GM12801 (cell line): ENCODE measurements around the gene MED15.

Experiments used
- CTCF ChIP-seq: IDR thresholded peaks from one replicate; pipeline ENCODE4 v1.5.1; 2011; ENCODE audit warnings: control low read depth; ENCODE audit not compliant: insufficient read length; ENCODE audit errors: extremely low read depth

MED15 gene

GRCh38 chr22:20549232-20549841 is 41.9 kb downstream of the MED15 start:
- no peak for TF ChIP-seq CTCF

DNA sequence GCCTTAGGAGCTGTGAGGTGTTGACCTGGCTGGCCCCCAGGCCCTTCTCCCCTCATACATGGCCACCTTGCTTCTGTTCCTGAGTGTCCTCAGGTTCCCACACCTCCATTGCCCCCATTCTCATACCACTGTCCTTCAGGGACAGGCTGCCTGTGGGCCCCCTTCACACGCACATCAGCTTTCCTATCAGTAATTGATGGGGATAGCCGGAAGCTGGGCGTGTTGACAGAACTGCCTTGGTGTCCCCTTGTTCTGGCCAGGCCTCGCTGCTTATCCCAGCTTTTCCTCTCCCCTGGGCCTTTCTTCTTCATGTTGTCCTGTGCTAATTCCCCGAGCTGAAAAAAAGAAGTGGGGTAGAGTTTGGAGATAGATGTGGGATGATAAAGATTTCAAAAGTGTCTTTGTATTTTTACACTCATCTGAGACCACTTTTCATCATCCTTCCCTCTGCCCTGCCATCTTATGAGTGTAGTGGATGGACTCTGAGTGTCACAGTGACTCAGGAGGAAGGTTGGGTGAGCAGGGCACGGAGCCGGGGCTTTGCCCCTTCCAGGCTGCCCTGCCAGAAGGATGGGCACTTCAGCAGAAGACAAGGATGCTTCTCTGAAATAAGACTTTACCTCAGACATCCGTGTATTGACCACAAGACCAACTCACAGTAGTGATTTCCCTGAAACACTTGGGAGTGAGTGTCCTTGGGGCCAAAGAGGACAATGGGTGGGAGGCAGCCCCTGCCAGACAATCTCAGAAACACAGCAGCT is 42.8 kb downstream of the MED15 start:
- no peak for TF ChIP-seq CTCF

DNA sequence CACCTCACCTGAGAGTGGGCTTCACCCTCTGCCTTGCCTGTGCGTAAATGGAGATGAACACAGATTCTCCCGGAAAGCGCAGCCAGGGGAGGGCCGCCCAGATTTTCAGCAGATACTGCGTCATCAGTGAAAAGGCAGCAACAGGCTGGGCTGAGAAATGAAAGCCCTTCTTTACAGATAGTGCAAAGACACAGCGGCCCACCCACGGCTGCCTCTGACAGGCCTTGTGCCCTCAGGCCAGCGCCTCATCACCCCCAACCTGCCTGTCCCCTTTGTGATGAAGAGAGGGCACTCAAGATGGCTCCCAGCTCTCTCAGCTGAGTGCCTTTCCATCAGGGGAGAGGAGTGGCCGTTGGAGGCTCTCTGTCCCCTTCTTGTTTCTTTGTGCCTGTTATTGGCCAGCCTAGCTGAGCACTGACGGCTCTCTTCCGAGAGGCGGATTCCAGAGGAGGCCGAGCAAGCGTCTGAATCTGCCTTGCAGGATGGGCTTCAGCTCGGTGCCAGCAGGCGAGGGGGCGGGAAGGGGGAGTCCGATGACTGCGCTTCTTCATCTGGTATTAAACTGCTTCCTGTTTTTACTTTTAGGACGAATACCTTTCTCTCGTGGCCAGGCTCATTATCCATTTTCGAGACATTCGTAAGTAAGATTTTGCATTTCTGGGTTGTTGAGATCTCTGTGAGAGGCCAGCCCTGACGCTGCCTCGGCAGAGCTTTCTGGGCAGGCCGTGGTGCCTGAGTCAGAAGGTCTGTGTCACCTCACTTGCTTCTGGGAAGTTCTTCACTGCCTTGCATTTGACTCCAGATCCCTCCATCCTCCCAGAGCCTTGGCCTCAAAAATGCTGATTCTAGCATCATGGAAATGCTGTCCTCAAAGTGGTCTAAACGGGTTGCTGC is 43.7 kb downstream of the MED15 start:
- no peak for TF ChIP-seq CTCF

DNA sequence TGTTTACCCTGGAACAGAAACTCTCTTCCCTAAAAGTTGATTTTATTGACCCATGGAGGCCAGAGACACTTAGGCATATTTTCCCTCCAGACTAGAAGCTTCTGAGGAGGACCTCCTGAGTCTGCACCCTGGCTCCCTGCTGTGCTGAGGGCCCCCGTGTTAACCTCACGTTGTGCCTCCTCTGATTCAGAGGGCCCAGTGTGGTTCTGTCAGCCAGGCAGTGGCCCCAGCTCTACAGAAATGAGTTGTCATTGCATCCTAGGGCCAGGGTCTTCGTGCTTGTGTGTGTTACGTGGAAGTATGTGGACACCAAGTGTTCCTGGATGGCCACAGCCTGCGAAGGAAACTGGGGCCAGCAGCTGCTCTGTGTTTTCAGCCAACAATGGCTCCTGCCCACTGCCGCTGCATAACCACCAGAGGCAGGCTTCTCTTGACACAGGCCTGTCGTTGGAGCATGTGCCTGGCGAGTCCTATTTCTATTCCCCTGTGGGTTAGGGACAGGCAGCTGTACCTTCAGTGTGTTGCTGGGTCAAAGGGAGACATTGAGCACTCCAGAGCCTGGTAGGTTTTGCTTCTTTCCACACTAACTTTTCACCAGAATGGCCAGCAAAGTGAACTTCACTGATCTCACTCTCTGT is 44.5 kb downstream of the MED15 start:
- no peak for TF ChIP-seq CTCF

DNA sequence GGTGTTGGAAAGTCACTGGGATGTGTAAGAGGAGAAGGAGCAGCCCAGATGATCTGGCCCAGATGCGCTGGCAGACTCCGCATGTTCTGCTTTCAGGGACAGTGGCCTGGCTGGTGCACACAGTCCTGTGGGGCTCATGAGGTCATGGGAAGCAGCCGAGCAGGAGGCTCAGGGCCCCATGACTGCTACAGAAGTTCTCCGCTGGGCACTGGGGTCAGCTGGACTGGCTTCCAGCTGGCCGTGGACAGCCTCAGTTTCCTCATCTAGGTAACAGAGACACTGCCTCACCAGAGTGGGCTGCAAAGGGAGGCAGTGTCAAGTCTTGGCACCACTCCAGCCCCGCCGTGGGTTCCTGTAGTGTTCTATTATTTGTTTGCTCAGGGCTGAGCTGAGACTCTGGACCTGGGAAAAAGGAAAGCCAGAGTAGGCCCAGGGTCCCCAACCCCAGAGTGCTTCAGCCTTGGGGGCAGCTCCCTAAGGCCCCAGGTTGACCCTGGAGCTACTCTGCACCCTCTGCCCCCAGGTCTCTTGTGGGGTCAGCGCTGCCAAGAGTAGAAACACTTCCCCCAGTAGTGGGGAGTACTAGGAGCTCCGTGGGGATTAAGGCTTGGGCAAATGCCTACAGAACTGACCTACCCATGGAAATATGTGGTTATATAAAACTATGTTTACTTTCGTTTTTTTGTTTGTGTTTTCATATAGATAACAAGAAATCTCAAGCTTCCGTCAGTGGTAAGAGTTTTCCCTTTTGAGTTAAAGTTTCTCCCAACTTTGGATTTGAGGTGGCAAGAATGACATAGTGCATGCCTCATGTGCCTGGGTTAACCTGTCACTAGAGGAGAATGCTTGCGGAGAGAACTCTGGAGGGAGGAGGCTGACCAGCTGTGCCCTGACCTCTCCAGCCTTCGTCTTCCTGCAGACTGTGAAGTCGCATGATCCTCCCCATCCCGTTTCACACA is 45.3 kb downstream of the MED15 start:
- no peak for TF ChIP-seq CTCF

- TF ChIP-seq CTCF = no peak
These were observed 46.7 kb downstream of the MED15 start for GRCh38 chr22:20553947-20554741.
